Ovary (tissue), 3 donors: ENCODE measurements around the gene PLLP.

Experiments
- POLR2A ChIP-seq: fragments of 450-650 bp; IDR thresholded peaks from one replicate; pipeline ENCODE4 v1.6.1; 2017; ENCODE audit warnings: antibody characterized with exemption, mild to moderate bottlenecking, moderate library complexity
- TF ChIP-seq, protein P1 (sequence below), 3 donors: fragments of 450-650 bp in 2 of 3; fragments of 200-600 bp in 1 of 3; IDR thresholded peaks; one replicate each; pipeline versions ENCODE4 v1.5.1 to v1.8.0; 2016 to 2022; ENCODE audit warnings: antibody characterized with exemption in 3 of 3, mild to moderate bottlenecking in 1 of 3
- donor health status: DM: no; HTN: no; CAD: no.

DNA sequence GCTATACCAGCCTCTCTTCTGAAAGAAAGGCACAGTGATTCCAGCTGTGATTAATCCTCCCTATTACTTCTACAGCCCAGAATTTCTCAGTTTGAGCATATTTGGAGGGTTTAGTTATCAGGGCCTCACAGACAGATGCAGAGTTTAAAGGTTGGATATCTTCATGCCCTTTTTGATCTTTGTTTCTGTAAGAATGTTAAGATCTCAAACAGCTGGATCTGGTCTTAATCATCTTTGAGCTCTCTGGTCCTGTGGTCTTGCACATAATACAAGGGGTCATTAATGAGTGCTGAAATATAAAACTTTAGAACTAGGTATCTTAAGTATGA lies 48.5 kb downstream of the PLLP start:
- TF ChIP-seq, protein P1, sequence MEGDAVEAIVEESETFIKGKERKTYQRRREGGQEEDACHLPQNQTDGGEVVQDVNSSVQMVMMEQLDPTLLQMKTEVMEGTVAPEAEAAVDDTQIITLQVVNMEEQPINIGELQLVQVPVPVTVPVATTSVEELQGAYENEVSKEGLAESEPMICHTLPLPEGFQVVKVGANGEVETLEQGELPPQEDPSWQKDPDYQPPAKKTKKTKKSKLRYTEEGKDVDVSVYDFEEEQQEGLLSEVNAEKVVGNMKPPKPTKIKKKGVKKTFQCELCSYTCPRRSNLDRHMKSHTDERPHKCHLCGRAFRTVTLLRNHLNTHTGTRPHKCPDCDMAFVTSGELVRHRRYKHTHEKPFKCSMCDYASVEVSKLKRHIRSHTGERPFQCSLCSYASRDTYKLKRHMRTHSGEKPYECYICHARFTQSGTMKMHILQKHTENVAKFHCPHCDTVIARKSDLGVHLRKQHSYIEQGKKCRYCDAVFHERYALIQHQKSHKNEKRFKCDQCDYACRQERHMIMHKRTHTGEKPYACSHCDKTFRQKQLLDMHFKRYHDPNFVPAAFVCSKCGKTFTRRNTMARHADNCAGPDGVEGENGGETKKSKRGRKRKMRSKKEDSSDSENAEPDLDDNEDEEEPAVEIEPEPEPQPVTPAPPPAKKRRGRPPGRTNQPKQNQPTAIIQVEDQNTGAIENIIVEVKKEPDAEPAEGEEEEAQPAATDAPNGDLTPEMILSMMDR (IDR thresholded peaks at IDR 0.05): no peak
- TF ChIP-seq POLR2A: no peak
